RCC 7860 (cell line): Measurements from ENCODE around the gene NDUFS2.
"Not testable (repeated sequence)": the region's sequence is repeated elsewhere in the genome, so short reads cannot be mapped to it uniquely, and the experiment has no call there.

Source experiments
- DNase-seq: peaks from one replicate; pipeline ENCODE4 v3.0.0-alpha.2; 2015; ENCODE audit warnings: low spot score
- FAIRE-seq: peaks from 2 replicates; lab custom pipeline; 2012; peaks lifted over from hg19 to GRCh38; lab: Jason Lieb, UNC

The NDUFS2 gene

GRCh38 chr1:161235957-161236775 is 34.0 kb downstream of the NDUFS2 start:
- DNase-seq (no peak), FAIRE-seq (no peak)

DNA sequence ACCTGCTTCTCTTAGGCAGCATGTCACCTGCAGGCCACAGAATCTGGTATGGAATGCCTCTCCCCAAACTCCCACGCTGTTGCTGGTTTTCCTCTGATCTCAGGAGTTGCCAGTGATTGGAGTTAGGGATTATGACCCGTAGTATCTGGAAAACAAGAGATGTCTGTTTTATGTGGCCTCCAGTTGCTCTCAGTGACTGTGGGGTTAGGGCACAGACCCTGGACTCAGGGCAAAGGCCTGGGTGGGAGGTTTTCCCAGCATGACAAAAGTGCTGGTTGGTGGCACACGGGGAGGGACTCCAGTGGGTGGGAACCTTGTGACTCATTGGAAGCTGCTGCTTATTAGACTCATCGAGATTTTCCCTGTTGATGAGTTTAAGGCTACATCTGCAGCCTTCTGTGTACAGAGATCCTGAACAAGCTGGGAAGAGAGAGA is 35.9 kb downstream of the NDUFS2 start, which contains the start of gene NR1I3:
TSS of gene NR1I3 (minus strand) at position 165 of the 435 bp plus-strand sequence. CDS start 1,638 bp downstream, outside the sequence.
- DNase-seq (no peak), FAIRE-seq (no peak)

GRCh38 chr1:161241682-161242081 is 39.5 kb downstream of the NDUFS2 start:
- no peak for DNase-seq
- FAIRE-seq = no peak

DNA sequence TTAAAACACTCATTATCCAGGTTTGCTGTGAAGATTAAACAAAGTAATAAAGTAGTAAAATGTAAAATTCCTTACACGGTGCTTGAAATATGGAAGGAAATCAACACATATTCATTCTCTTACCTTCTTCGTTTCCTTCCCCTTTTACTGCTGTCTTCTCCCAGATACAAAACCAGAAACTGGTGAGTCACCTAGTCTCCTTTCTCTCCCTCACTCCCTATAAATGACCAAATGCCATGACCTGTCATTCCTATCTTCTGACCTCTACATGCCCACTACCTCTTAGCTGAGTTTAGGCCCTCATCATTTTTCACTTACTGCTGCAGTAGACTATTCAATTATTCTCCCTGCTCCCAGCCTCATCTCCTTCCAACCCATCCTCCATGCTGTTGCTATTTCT is 40.1 kb downstream of the NDUFS2 start:
- DNase-seq (peak; percentile 51), FAIRE-seq (no peak)

DNA sequence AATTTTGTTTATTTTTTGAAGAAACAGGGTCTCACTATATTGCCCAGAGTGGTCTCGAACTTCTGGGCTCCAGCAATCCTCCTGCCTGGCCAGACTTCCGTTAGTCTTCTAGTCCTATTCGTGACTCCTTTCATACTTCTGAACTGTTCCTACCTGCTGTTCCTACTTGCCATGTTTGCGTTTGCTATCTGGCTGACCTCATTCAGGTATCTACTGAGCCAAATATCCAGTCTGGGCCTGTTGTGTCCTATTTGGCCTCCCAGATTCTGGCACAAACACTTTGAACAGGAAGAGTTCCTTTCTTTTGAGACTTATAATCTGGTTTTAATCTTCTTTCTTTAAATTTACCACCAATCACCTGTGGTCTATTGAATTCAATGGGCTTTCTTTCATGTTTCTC is 42.7 kb downstream of the NDUFS2 start:
- DNase-seq (no peak), FAIRE-seq (no peak)

DNA sequence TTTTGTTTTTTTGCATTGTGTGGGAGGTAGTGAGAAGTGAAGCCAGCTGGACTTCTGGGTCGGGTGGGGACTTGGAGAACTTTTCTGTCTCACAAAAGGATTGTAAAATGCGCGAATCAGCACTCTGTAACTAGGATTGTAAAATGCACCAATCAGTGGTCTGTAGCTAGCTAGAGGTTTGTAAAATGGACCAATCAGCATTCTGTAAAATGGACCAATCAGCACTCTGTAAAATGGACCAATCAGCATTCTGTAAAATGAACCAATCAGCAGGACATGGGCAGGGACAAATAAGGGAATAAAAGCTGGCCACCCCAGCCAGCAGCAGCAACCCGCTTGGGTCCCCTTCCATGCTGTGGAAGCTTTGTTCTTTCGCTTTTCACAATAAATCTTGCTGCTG is 47.9 kb downstream of the NDUFS2 start:
- DNase-seq, FAIRE-seq: not testable (repeated sequence)

- DNase-seq = no peak
- no peak for FAIRE-seq
Observed at GRCh38 chr1:161250829-161251228, 48.7 kb downstream of the NDUFS2 start.

DNA sequence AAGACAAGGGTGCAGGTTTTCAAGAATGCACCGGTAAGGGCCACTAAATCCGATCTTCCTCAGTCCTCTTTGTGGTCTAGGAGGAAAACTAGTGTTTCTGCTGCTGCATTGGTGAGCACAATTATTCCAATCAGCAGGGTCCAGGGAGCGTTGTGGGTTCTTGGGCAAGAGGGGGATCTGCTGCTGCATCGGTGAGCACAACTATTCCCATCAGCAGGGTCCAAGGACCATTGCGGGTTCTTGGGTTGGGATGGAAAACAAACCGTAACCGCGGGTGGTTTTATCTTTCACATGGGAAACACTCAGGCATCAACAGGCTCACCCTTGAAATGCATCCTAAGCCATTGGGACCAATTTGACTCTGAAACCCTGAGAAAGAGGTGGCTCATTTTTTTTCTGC is 49.4 kb downstream of the NDUFS2 start:
- FAIRE-seq = no peak
- no peak for DNase-seq

GRCh38 chr1:161255302-161255701 is 53.1 kb downstream of the NDUFS2 start:
- DNase-seq, FAIRE-seq: not testable (repeated sequence)

DNA sequence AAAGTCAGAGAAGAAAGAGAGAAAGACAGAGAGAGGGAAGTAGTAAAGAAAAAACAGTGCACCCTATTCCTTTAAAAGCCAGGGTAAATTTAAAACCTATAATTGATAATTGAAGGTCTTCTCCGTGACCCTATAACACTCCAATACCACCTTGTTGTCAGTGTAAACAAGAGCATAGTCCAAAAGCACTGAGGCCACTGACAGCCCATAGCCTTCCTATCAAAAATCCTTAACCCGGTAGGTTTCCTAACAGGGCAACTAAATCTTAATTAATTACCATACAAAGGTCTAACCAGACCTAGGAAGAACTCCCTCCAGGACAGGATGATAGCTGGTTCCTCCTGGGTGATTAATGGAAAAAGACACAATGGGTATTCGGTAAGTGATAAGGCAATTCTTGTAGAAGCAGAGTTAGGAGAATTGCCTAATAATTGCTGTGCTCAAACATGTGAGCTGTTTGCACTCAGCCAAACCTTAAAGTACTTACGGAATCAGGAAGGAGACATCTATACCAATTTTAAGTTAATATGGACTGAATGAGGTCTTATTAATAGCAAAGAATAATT is 53.9 kb downstream of the NDUFS2 start:
- not testable (repeated sequence) for DNase-seq, FAIRE-seq

DNA sequence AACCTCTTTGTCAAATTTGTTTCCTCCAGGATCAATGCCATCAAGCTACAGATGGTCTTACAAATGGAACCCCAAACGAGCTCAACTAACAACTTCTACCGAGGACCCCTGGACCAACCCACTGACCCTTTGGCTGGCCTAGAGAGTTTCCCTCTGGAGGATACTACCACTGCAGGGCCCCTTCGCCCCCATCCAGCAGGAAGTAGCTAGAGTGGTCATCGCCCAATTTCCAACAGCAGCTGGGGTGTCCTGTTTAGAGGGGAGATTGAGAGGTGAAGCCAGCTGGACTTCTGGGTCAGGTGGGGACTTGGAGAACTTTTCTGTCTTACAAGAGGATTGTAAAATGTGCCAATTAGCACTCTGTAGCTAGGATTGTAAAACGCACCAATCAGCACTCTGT is 54.9 kb downstream of the NDUFS2 start:
- not testable (repeated sequence) for FAIRE-seq, DNase-seq

DNA sequence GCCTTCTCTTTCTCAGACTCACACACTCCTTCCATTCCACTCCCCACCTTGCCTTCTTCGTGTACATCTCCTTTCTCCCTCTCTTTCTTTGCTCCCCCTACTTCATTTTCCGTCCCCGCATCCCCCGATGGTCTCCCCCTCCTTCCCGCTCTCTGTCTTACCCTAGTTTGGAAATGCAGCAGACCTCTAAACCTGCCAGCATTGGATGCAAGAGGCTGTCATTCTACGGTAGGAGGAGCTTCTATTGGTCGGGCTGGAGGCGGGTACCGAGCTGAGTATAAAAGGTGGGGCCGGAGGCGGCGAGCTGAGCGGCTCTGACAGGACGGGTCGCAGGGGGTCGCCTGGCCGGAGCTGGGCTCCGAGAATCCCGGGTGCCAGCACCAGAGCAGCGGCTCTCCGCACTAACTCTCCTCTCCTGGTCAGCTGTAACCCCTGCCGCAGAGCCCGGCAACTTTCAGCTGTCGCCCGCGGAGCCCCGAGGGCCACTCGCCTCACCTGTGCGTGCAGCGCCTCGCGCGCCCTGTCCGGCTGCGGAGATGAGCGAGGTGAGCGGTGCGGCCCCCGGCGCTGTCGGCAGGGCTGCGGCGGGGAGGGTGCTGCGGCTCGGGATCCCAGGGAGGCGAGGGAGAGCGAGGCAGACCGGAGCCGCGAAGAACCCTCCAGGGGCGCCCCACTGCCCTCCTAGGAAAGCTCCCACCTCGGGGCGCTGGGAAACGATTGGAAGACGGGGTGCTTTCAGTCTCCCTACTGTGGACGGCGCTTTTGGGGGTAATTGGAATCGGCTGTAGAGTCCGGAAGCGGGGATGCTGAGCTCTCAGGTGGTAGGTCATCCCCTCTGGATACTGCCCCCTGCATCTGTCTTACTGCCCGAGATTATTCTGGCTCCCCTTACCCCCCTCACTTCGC is 56.5 kb downstream of the NDUFS2 start, which contains the start of gene PCP4L1:
TSS of gene PCP4L1 (plus strand) at position 307 of the 906 bp plus-strand sequence. CDS start at position 537, 230 bp downstream.
- FAIRE-seq (no peak), DNase-seq (no peak)

GRCh38 chr1:161259345-161259702 is 57.2 kb downstream of the NDUFS2 start:
- no peak for FAIRE-seq
- no peak for DNase-seq

DNA sequence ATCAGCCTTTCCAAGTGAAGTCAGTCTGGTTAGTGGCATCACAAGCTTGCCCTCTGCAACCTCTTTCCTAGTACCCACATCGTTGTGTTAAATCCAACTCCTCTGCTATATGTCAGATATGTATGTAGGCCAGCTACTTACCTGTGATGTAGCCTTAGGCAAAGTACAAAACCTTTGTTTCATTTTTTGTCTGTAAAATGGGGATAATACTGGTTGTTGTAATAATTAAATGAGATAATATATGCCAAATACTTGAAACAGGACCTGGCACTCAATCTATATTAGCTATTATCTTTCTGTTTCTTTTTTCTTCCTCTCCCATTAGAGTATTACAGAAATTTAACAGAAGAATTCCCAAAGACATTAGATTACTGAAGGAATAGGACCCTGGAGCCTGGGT is 57.6 kb downstream of the NDUFS2 start:
- DNase-seq = no peak
- no peak for FAIRE-seq

- FAIRE-seq = no peak
- DNase-seq = no peak
Observed at GRCh38 chr1:161260376-161261260, 58.5 kb downstream of the NDUFS2 start.

GRCh38 chr1:161261261-161262235 is 59.4 kb downstream of the NDUFS2 start:
- DNase-seq (no peak), FAIRE-seq (no peak)
